GM12878 (cell line): ENCODE measurements around the gene CPSF4. TPM values are rescaled to one million over a fixed set of nuclear protein-coding genes. Genes with fewer than 3 reads are reported as not detected.

Source experiments
- ATAC-seq: fragments of 200-7000 bp; cut with Tn5 transposase; 3 replicates; pipeline ENCODE4 v1.9.1; 2020; ENCODE audit warnings: mild to moderate bottlenecking, moderate library complexity
- BruUV-seq: library from RNA; stranded (reverse); fragments of 400-500 nt; replicated peaks from 2 replicates; lab custom pipeline; 2021; lab: Mats Ljungman, UMichigan
- CTCF ChIA-PET: fragments of 300-600 bp; sonication (Branson Sonifier 250); formaldehyde crosslinking; extraction: SDS; loops from one replicate; lab custom pipeline; 2021; ENCODE audit warnings: inconsistent platforms; lab: Yijun Ruan, JAX
- POLR2A ChIA-PET: fragments of 350-600 bp; formaldehyde crosslinking; extraction: SDS; loops from one replicate; lab custom pipeline; 2021; ENCODE audit warnings: inconsistent platforms; lab: Charles Lee
- RAD21 ChIA-PET: fragments of 300-600 bp; sonication (Branson Sonifier 250); formaldehyde crosslinking; loops from one replicate; lab custom pipeline; 2023; ENCODE audit warnings: antibody characterized with exemption; ENCODE audit not compliant: unreplicated experiment; lab: Charles Lee
- SMC1A ChIA-PET: fragments of 300-600 bp; sonication (Branson Sonifier 250); formaldehyde crosslinking; loops from one replicate; lab custom pipeline; 2023; ENCODE audit not compliant: unreplicated experiment, uncharacterized antibody; lab: Charles Lee
- DNase-seq: peaks from one replicate; pipeline ENCODE4 v3.0.0-alpha.2; 2011; ENCODE audit warnings: low read depth, low spot score
- FAIRE-seq: peaks from 3 replicates; lab custom pipeline; 2011; peaks lifted over from hg19 to GRCh38; lab: Jason Lieb, UNC
- H2AFZ ChIP-seq: 2 replicates; pipeline ENCODE4 v1.6.0; 2011; ENCODE audit warnings: low read depth, low read length, control low read depth; ENCODE audit not compliant: control insufficient read depth
- H3K27ac ChIP-seq: 2 replicates; pipeline ENCODE4 v1.5.1; 2011; ENCODE audit warnings: control low read depth; ENCODE audit not compliant: control insufficient read depth, insufficient read depth
- H3K27me3 ChIP-seq, 2 experiments: replicated peaks in 1 of 2; 2 replicates each; pipeline versions ENCODE4 v1.6.0 to v1.6.1; 2011; ENCODE audit warnings: low read length in 1 of 2; ENCODE audit not compliant: control insufficient read depth in 2 of 2, insufficient read depth in 2 of 2
- H3K36me3 ChIP-seq, 2 experiments: 2 replicates each; pipeline ENCODE4 v1.5.1; 2011; ENCODE audit warnings: low read length in 1 of 2; ENCODE audit not compliant: control insufficient read depth in 2 of 2, insufficient read depth in 2 of 2
- H3K4me1 ChIP-seq: 2 replicates; pipeline ENCODE4 v1.6.1; 2011; ENCODE audit warnings: mild to moderate bottlenecking, low read length, moderate library complexity, mixed read lengths; ENCODE audit not compliant: control insufficient read depth, insufficient read depth
- H3K4me2 ChIP-seq: 2 replicates; pipeline ENCODE4 v1.6.0; 2011; ENCODE audit warnings: control low read depth; ENCODE audit not compliant: control insufficient read depth, insufficient read depth
- H3K4me3 ChIP-seq: fragments of 200-600 bp; sonication (generic); 2 replicates; pipeline ENCODE4 v1.5.1; 2016
- H3K79me2 ChIP-seq: 2 replicates; pipeline ENCODE4 v1.6.0; 2011; ENCODE audit warnings: low read length; ENCODE audit not compliant: control insufficient read depth, insufficient read depth
- H3K9ac ChIP-seq: 2 replicates; pipeline ENCODE4 v1.8.0; 2011; ENCODE audit warnings: low read length, control low read depth, mixed read lengths; ENCODE audit not compliant: control insufficient read depth, insufficient read depth
- H3K9me3 ChIP-seq: replicated peaks from 3 replicates; pipeline ENCODE4 v1.5.1; 2011; ENCODE audit warnings: mild to moderate bottlenecking, low read length; ENCODE audit not compliant: control insufficient read depth, insufficient read depth
- H4K20me1 ChIP-seq: 2 replicates; pipeline ENCODE4 v1.6.0; 2011; ENCODE audit not compliant: control insufficient read depth, insufficient read depth
- CHD1 ChIP-seq: IDR thresholded peaks from 2 replicates; pipeline ENCODE4 v1.6.1; 2012; ENCODE audit warnings: low read depth, low read length, improper control_type of control experiment
- CREM ChIP-seq: IDR thresholded peaks from 2 replicates; pipeline ENCODE4 v1.6.1; 2014; ENCODE audit warnings: antibody characterized with exemption, low read depth
- FOXK2 ChIP-seq: fragments of 450-650 bp; IDR thresholded peaks from 2 replicates; pipeline ENCODE4 v1.6.1; 2017; ENCODE audit warnings: mild to moderate bottlenecking, moderate library complexity
- HDAC6 ChIP-seq: fragments of 200-600 bp; sonication (generic); IDR thresholded peaks from one replicate; pipeline ENCODE4 v1.8.0; 2017; ENCODE audit warnings: antibody characterized with exemption; ENCODE audit not compliant: unreplicated experiment
- MXI1 ChIP-seq: fragments of 150-350 bp; IDR thresholded peaks from 2 replicates; pipeline ENCODE4 v1.6.1; 2011; ENCODE audit warnings: low read depth, mild to moderate bottlenecking, inconsistent platforms, low read length, improper control_type of control experiment
- NR2F1 ChIP-seq: fragments of 450-650 bp; conservative IDR thresholded peaks from 2 replicates; pipeline ENCODE4 v1.6.1; 2017; ENCODE audit warnings: mild to moderate bottlenecking
- WGBS: methylation state at CpG from one replicate; pipeline ENCODE4 v1.1.6; 2016; ENCODE audit warnings: low lambda C conversion rate; ENCODE audit not compliant: insufficient replicate concordance, insufficient coverage; ENCODE audit errors: missing lambda C conversion rate; 5-methylcytosine and 5-hydroxymethylcytosine counted together
- in situ Hi-C: fragments of 300-500 bp; cut with MboI; formaldehyde crosslinking; loops from 9 replicates; pipeline ENCODE4 v1.14.3; 2018; ENCODE audit warnings: mixed read lengths
- intact Hi-C: fragments of 100-400 bp; cut with micrococcal nuclease; formaldehyde crosslinking; loops from one replicate; pipeline ENCODE4 v1.14.2; 2022; ENCODE audit not compliant: unreplicated experiment
- polyA plus RNA-seq, 11 experiments: library from polyadenylated mRNA; depleted of rRNA in 4 of 11; unstranded in 6 of 11; stranded (reverse) in 5 of 11; fragments of >200 nt; fragmentation: Nextera tagmentation in 4 of 11; fragmentation: Illumina TruSeq in 1 of 11; extraction: Ambion mirVana in 4 of 11; extraction: Trizol in 1 of 11; gene quantifications; 1 replicate in 1 of 11; 2 replicates in 10 of 11; pipeline versions ENCODE4 v1.2.1 to v1.2.3, GENCODE V29; 2011 to 2016; ENCODE audit warnings: inconsistent platforms in 2 of 11, missing spikeins in 2 of 11, low read depth in 1 of 11
- total RNA-seq, 4 experiments: library from RNA; depleted of rRNA in 3 of 4; stranded (reverse); fragments of >200 nt in 3 of 4; fragmentation: Illumina TruSeq in 1 of 4; extraction: Trizol in 1 of 4; gene quantifications; 2 replicates each; pipeline versions ENCODE4 v1.2.1 to v1.2.3, GENCODE V29; 2013 to 2021
- TF ChIP-seq, protein P1 (sequence below): fragments of 450-650 bp; IDR thresholded peaks from 2 replicates; pipeline ENCODE4 v1.6.1; 2017; ENCODE audit warnings: mild to moderate bottlenecking, moderate library complexity
- TF ChIP-seq, protein P2 (sequence below): IDR thresholded peaks from 2 replicates; pipeline ENCODE4 v1.6.1; 2011; ENCODE audit warnings: borderline replicate concordance, low read depth, mild to moderate bottlenecking, moderate library complexity, low read length; ENCODE audit not compliant: insufficient read depth, poor library complexity, severe bottlenecking
- TF ChIP-seq, protein P3 (sequence below): fragments of 450-650 bp; IDR thresholded peaks from 2 replicates; pipeline ENCODE4 v1.6.1; 2018; ENCODE audit warnings: mild to moderate bottlenecking, low read depth, moderate library complexity; ENCODE audit not compliant: partially characterized antibody
- TF ChIP-seq, protein P4 (sequence below): IDR thresholded peaks from 2 replicates; pipeline ENCODE4 v1.6.1; 2011; ENCODE audit warnings: mild to moderate bottlenecking, low read depth, low read length, moderate library complexity; ENCODE audit not compliant: insufficient replicate concordance
- TF ChIP-seq, protein P5 (sequence below): fragments of 450-650 bp; IDR thresholded peaks from 2 replicates; pipeline ENCODE4 v1.6.1; 2014; ENCODE audit warnings: mild to moderate bottlenecking

CPSF4 gene
- total and polyA plus RNA-seq, 10 of the 15 experiments (the other 5 are each of a cell fraction or from before 2014, with no cell fraction given), result 13.6 to 70.1 (median 45.0) TPM

DNA sequence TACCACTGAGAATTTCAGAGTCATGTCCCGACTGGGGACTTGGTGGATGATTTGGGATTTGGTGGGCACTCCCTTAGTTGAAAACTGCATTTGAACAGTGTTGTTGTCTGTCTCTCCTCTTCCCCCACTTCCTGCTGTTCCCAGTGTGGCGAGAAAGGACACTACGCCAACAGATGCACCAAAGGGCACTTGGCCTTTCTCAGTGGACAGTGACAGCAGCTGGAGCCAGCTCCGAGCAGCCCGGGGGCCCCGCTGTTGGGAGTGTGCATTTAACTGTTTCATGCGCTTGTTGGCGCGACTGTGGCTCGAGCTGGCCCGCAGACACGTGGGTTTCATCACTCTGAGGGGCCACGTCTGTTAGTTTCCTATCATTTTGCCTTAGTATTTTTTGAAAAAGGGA is 17.5 kb downstream of the CPSF4 start (continued):
- TF ChIP-seq, protein P1, sequence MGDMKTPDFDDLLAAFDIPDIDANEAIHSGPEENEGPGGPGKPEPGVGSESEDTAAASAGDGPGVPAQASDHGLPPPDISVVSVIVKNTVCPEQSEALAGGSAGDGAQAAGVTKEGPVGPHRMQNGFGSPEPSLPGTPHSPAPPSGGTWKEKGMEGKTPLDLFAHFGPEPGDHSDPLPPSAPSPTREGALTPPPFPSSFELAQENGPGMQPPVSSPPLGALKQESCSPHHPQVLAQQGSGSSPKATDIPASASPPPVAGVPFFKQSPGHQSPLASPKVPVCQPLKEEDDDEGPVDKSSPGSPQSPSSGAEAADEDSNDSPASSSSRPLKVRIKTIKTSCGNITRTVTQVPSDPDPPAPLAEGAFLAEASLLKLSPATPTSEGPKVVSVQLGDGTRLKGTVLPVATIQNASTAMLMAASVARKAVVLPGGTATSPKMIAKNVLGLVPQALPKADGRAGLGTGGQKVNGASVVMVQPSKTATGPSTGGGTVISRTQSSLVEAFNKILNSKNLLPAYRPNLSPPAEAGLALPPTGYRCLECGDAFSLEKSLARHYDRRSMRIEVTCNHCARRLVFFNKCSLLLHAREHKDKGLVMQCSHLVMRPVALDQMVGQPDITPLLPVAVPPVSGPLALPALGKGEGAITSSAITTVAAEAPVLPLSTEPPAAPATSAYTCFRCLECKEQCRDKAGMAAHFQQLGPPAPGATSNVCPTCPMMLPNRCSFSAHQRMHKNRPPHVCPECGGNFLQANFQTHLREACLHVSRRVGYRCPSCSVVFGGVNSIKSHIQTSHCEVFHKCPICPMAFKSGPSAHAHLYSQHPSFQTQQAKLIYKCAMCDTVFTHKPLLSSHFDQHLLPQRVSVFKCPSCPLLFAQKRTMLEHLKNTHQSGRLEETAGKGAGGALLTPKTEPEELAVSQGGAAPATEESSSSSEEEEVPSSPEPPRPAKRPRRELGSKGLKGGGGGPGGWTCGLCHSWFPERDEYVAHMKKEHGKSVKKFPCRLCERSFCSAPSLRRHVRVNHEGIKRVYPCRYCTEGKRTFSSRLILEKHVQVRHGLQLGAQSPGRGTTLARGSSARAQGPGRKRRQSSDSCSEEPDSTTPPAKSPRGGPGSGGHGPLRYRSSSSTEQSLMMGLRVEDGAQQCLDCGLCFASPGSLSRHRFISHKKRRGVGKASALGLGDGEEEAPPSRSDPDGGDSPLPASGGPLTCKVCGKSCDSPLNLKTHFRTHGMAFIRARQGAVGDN, result no peak
- TF ChIP-seq MXI1 (no peak), CREM (no peak), HDAC6 (no peak), FOXK2 (no peak)
- TF ChIP-seq, all 136 proteins: peak for 0

DNA sequence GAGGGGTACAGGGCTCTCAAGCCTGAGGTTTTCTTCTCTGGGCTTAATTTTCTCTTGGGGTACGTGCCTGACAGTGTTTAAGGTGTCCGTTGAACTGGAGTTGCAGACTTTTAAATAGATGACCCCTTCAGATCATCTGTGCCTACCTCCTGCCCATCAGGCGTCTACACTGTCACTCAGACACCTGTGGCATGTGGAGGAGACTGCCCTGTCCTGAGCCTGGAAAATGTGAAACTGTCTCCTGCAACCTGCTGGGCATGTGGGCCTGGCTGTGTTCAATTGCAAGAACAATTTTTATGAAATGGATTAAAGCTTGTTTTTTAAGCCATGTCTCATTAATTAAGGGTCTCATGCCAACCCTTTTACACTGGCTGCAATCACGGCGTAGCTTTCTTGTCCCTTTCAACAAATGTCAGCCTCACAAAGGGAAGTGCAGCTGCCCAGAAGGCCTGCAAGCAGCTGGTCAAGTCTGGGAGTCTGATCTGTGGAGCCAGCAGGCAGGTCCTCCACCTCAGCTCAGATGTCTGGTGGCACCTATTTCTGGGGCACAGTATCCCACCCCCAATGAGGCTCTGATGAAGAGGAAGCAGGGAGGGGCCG is 18.4 kb downstream of the CPSF4 start:
- Histone ChIP-seq H3K4me2 (no peak overlapping the region), H3K4me1 (no peaks in the 10 kb centered on the region), H3K27ac (no peak overlapping the region), H3K27me3 (no peaks in the 10 kb centered on the region), H2AFZ (no peak overlapping the region), H4K20me1 (no peaks in the 10 kb centered on the region), H3K9ac (no peak overlapping the region), H3K36me3 (peaks cover 34 to 36% of the 10 kb centered on the region in 2 experiments), H3K4me3 (no peak overlapping the region), H3K9me3 (no peaks in the 10 kb centered on the region), H3K79me2 (peaks cover 20% of the 10 kb centered on the region)
- intact Hi-C loops, result no loop called here
- 82% methylated on average over 6 of the region's 6 CpGs for WGBS
- FAIRE-seq, result no peak
- ATAC-seq, result no peak
- CTCF ChIA-PET, result interaction anchor here (0.6 kb wide), 1 partner anchor 21 kb away, joined by 3 read pairs; no protein-coding TSS in a partner anchor
- RAD21 ChIA-PET, result no interaction called here
- POLR2A ChIA-PET, result no interaction called here
- SMC1A ChIA-PET, result interaction anchor here (0.7 kb wide), 1 partner anchor 29 kb away, joined by 3 read pairs; no protein-coding TSS in a partner anchor
- DNase-seq, result no peak
- BruUV-seq, result no TSS peak
- in situ Hi-C loops, result no loop called here
- TF ChIP-seq, protein P2, sequence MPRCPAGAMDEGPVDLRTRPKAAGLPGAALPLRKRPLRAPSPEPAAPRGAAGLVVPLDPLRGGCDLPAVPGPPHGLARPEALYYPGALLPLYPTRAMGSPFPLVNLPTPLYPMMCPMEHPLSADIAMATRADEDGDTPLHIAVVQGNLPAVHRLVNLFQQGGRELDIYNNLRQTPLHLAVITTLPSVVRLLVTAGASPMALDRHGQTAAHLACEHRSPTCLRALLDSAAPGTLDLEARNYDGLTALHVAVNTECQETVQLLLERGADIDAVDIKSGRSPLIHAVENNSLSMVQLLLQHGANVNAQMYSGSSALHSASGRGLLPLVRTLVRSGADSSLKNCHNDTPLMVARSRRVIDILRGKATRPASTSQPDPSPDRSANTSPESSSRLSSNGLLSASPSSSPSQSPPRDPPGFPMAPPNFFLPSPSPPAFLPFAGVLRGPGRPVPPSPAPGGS, result no peak
- TF ChIP-seq, protein P3, sequence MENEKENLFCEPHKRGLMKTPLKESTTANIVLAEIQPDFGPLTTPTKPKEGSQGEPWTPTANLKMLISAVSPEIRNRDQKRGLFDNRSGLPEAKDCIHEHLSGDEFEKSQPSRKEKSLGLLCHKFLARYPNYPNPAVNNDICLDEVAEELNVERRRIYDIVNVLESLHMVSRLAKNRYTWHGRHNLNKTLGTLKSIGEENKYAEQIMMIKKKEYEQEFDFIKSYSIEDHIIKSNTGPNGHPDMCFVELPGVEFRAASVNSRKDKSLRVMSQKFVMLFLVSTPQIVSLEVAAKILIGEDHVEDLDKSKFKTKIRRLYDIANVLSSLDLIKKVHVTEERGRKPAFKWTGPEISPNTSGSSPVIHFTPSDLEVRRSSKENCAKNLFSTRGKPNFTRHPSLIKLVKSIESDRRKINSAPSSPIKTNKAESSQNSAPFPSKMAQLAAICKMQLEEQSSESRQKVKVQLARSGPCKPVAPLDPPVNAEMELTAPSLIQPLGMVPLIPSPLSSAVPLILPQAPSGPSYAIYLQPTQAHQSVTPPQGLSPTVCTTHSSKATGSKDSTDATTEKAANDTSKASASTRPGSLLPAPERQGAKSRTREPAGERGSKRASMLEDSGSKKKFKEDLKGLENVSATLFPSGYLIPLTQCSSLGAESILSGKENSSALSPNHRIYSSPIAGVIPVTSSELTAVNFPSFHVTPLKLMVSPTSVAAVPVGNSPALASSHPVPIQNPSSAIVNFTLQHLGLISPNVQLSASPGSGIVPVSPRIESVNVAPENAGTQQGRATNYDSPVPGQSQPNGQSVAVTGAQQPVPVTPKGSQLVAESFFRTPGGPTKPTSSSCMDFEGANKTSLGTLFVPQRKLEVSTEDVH, result no peak
- TF ChIP-seq NR2F1, result no peak
- TF ChIP-seq, protein P4, sequence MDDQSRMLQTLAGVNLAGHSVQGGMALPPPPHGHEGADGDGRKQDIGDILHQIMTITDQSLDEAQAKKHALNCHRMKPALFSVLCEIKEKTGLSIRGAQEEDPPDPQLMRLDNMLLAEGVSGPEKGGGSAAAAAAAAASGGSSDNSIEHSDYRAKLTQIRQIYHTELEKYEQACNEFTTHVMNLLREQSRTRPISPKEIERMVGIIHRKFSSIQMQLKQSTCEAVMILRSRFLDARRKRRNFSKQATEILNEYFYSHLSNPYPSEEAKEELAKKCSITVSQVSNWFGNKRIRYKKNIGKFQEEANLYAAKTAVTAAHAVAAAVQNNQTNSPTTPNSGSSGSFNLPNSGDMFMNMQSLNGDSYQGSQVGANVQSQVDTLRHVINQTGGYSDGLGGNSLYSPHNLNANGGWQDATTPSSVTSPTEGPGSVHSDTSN, result no peak
- TF ChIP-seq, protein P5, sequence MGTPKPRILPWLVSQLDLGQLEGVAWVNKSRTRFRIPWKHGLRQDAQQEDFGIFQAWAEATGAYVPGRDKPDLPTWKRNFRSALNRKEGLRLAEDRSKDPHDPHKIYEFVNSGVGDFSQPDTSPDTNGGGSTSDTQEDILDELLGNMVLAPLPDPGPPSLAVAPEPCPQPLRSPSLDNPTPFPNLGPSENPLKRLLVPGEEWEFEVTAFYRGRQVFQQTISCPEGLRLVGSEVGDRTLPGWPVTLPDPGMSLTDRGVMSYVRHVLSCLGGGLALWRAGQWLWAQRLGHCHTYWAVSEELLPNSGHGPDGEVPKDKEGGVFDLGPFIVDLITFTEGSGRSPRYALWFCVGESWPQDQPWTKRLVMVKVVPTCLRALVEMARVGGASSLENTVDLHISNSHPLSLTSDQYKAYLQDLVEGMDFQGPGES, result no peak
- no peak for TF ChIP-seq CHD1
